ENCODE measurements around the gene SFXN3. TPM values are rescaled to one million over a fixed set of nuclear protein-coding genes. Genes with fewer than 3 reads are reported as not detected.

SFXN3 gene
- total and polyA plus RNA-seq, 2 of the 8 experiments (the other 6 are each of a cell fraction or from before 2014, with no cell fraction given) = 2.6 to 2.8 TPM

- Histone ChIP-seq H3K4me2 (ENCODE audit: insufficient read depth in 1 of 2, low read depth in 2 of 2, low read length in 2 of 2) (peak overlapping the region; percentile 85 to 98), H3K4me3 (ENCODE audit: extremely low read depth in 1 of 4, insufficient read depth in 2 of 4, low read depth in 3 of 4, low read length in 4 of 4) (peak overlapping the region; percentile 68 to 92 (median 80)), H2BK20ac (ENCODE audit: low read length) (no peak overlapping the region), H4K91ac (replicated peaks; ENCODE audit: insufficient read length, low read length) (no peak overlapping the region), H4K20me1 (replicated peaks in 1 of 2; ENCODE audit: control insufficient read depth in 1 of 2, insufficient read depth in 2 of 2, low read length in 2 of 2) (peaks cover 7 to 18% of the 10 kb centered on the region in 2 experiments), H3K14ac (ENCODE audit: insufficient read length) (no peak overlapping the region), H3K23me2 (ENCODE audit: low read depth, low read length) (peaks cover 9% of the 10 kb centered on the region; the same call in 1 of the 2 replicates), H2BK5ac (ENCODE audit: low read depth, low read length) (peak overlapping the region; percentile 96), H3K56ac (replicated peaks; ENCODE audit: insufficient read length, low read depth, low read length) (no peak overlapping the region), H3K36me3 (ENCODE audit: control insufficient read depth in 2 of 4, insufficient read depth in 4 of 4, low read length in 3 of 4) (peaks cover 14 to 37% (median 26%) of the 10 kb centered on the region in 4 experiments), H3K79me1 (ENCODE audit: low read depth, low read length) (peaks cover 15% of the 10 kb centered on the region), H3K18ac (ENCODE audit: extremely low read depth, low read length) (no peak overlapping the region; the same call in 1 of the 2 replicates), H2AFZ (ENCODE audit: low read length) (no peak overlapping the region), H2BK12ac (ENCODE audit: low read depth, low read length) (peak overlapping the region; percentile 80; the same call in 1 of the 2 replicates), H3K23ac (ENCODE audit: insufficient read length) (no peak overlapping the region), H3K27me3 (replicated peaks in 1 of 4; ENCODE audit: control insufficient read depth in 3 of 4, extremely low read depth in 1 of 4, insufficient read depth in 3 of 4, low read length in 3 of 4) (no peaks in the 10 kb centered on the region), H2BK120ac (replicated peaks; ENCODE audit: low read depth, low read length) (no peak overlapping the region), H2BK15ac (ENCODE audit: low read length) (no peak overlapping the region), H3K9me3 (ENCODE audit: insufficient read depth in 2 of 2, low read depth in 1 of 2, low read length in 1 of 2) (no peaks in the 10 kb centered on the region), H3K9ac (replicated peaks in 1 of 4; ENCODE audit: extremely low read depth in 1 of 4, low read depth in 3 of 4, low read length in 3 of 4) (peak overlapping the region; percentile 68 to 84 (median 82)), H4K5ac (ENCODE audit: insufficient read length, low read depth, low read length) (no peak overlapping the region), H4K8ac (ENCODE audit: extremely low read depth, insufficient read depth, low read length) (peak overlapping the region; percentile 93), H3K27ac (ENCODE audit: low read depth, low read length) (peak overlapping the region; percentile 37), H3K4me1 (replicated peaks in 1 of 4; ENCODE audit: control insufficient read depth in 3 of 4, insufficient read depth in 4 of 4, low read length in 3 of 4) (peaks cover 0 to 12% (median 5%) of the 10 kb centered on the region in 4 experiments; a peak in 4 of 7 replicates), H3K4ac (replicated peaks; ENCODE audit: insufficient read length, low read depth, low read length) (peak overlapping the region; percentile 58), H3K79me2 (ENCODE audit: control insufficient read depth in 1 of 2, insufficient read depth in 2 of 2, low read length in 2 of 2) (peaks cover 17 to 51% of the 10 kb centered on the region in 2 experiments), H2AK5ac (ENCODE audit: low read depth, low read length) (peak overlapping the region; percentile 86; the same call in 1 of the 2 replicates)
- ChIA-PET CTCF (ENCODE audit: partially characterized antibody) (interaction anchor here (1.4 to 26.8 kb wide), 5 partner anchors 10 to 57 kb away, joined by 3 to 464 read pairs (median 22); partner anchors contain the start of gene SEMA4G), POLR2A (ENCODE audit: partially characterized antibody) (interaction anchor here (0.8 to 6.8 kb wide), 12 partner anchors 10 to 43 kb away, joined by 3 to 38 read pairs (median 4); partner anchors contain the start of genes LZTS2, PDZD7, SEMA4G and SFXN3)
- TF ChIP-seq ASH2L (IDR thresholded peaks at IDR 0.05; ENCODE audit: low read length) (peak; percentile 78), SAP30 (IDR thresholded peaks at IDR 0.05; ENCODE audit: insufficient read depth, insufficient replicate concordance, low read length) (peak; percentile 84), CBX5 (IDR thresholded peaks at IDR 0.05; ENCODE audit: low read depth, low read length) (no peak), TAF7 (optimal IDR thresholded peaks at IDR 0.05; ENCODE audit: borderline replicate concordance, low read depth, low read length) (no peak), CHD1 (IDR thresholded peaks at IDR 0.05; ENCODE audit: low read depth, low read length) (no peak), KDM5A (IDR thresholded peaks at IDR 0.05; ENCODE audit: low read length) (0 out of 2 replicates have a peak, but pooled peaks have one; percentile 6), SRF (IDR thresholded peaks at IDR 0.05; ENCODE audit: low read depth, low read length) (no peak), TEAD4 (IDR thresholded peaks at IDR 0.05; ENCODE audit: low read depth, low read length) (no peak)
- WGBS, 2 experiments (ENCODE audit: extremely low coverage in 1 of 2, insufficient coverage in 1 of 2, insufficient read length in 1 of 2, insufficient replicate concordance in 2 of 2, low coverage in 1 of 2, low lambda C conversion rate in 2 of 2, missing lambda C conversion rate in 1 of 2) = 1% methylated on average over 15 of the region's 15 CpGs; no CpG with 5 or more reads in 1 of the 2 experiments
- DNase-seq (ENCODE audit: low read depth in 1 of 2, low spot score in 2 of 2) = no peak
- FAIRE-seq = no peak
Measured at GRCh38 chr10:100987685-100988049, 43.4 kb upstream of the SFXN3 start.

Measured in H1 (cell line).